Stimulated activated CD4-positive, alpha-beta T cell treated with anti-CD3 and anti-CD28 coated beads, Interleukin-1b, Interleukin-23, amount 100 ng/mL, for 1 hour (primary cell): ENCODE results near the gene IL13RA1.
"Not testable (repeated sequence)": the region's sequence is repeated elsewhere in the genome, so short reads cannot be mapped to it uniquely, and the experiment has no call there.

Experiments
- DNase-seq, 2 donors: peaks; one replicate each; pipeline ENCODE4 v3.0.0-alpha.2; 2020; ENCODE audit warnings: low read depth in 2 of 2

Gene IL13RA1

DNA sequence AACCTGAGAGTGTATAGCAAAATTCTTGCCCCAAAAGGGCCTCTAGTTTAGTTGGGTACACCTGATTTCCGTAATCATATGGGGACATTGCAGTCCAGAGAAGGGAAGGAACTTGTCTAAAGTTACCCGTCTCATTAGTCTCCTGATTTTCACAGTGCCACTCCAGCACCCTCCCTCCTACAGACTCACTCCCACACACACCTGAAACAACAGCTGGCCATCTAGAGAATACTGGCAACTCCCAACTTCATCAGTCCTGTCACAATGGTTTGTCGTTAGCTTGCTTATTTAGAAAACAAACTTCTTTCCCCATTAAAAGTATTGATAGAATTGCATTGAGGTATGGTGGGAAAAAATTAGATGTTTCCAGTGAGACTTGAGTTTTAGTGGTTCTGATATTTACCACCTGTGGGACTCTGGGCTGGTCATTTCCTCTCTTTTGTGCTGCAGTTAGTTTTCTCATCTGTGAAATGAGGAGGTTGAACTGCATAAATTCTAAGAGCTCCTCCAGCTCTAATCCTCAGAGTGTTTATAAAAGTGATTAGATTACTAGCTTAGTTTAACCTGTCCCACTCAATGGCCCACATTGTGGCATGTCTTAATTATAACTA, 1.7 kb downstream of the IL13RA1 start:
- DNase-seq: no peak

DNA sequence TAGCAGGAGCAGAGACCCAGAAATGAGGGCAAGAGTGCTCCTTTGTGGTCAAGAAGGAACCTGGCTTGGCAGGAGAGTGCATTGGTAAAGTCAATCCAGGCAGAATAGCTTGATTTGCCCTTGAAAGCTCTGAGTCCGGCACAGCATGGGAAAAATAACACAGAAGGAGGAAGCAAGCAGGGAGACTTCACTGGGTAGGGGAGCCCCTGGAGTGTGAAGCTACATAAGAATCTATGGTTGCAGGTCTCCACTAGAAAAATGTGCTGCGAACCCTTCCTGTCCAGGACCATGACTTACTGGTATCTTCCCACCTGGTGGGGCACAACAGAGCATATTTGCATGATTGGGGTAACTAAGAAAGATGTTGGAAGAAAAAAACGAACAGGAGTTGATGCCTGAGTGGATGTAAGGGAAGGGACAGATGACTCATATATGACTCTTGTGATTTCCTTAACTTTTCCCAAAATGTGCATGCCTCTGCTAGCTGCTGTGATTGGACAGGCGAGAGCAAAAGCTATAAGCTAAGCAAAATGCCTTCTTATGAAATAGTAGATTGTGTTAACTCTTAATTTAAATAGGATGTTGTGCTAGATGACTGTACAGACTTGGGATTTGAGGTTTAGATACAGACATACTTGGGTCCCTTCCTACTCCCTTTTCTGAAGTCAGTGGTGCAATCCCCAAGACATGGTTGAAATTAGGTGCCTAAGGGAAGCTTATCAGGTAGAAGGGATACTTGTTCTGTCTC, 3.3 kb downstream of the IL13RA1 start:
- DNase-seq: no peak

DNA sequence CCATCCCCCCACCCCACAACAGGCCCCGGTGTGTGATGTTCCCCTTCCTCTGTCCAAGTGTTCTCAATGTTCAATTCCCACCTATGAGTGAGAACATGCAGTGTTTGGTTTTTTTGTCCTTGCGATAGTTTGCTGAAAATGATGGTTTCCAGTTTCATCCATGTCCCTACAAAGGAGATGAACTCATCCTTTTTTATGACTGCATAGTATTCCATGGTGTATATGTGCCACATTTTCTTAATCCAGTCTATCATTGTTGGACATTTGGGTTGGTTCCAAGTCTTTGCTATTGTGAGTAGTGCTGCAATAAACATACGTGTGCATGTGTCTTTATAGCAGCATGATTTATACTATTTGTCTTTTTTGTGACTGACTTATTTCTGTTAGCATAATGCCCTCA, 5.1 kb downstream of the IL13RA1 start:
- not testable (repeated sequence) for DNase-seq

- no peak for DNase-seq
These were observed 7.5 kb downstream of the IL13RA1 start for GRCh38 chrX:118734909-118735308.

DNA sequence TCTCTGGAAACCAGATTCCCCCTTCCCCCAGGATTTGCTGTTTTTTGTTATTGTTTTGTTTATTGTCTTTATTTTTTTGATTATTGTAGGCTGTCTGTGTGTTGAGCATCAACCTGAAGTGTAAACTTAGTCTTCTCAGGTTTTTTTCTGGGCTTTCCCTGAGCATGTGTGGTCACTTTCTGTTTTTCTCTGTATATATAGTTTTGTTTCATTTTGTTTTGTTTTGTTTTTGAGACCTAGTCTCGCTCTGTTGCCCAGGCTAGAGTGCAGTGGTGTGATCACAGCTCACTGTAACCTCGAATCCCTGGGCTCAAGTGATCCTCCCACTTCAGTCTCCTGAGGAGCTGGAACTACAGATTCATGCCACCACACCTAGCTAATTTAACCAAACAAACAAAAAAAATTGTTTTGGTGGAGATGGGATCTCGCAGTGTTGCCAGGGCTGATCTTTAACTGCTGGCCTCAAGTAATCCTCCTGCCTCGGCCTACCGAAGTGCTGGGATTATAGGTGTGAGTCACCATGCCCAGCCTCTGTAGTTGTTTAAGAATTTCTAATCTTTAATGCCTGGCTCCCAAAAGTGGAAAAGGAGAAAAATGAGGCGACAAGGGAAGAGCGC, 9.1 kb downstream of the IL13RA1 start:
- DNase-seq: no peak

- DNase-seq: no peak
These were observed 12.2 kb downstream of the IL13RA1 start for GRCh38 chrX:118739577-118739976.

GRCh38 chrX:118740276-118740889, 13.0 kb downstream of the IL13RA1 start:
- no peak for DNase-seq

DNA sequence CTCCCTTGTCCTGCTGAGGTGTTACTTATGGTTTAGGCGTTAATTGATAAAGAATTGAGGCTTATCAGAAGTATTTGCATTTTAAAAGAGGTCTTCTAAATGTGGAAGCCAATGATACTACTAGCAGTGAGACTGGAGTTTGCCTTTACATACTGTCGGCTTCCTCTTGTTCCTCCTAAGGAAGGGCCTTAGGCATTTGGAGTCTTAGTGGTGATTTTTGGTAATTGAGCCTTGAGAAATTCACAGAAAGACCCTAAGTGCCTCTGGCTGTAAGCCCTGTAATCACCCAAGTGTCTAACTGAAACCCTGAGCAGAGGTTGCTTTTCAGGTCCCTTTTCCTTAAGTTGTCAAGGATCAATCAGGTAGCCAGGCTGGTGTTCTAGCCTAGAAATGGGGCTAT, 14.8 kb downstream of the IL13RA1 start:
- DNase-seq: no peak

DNA sequence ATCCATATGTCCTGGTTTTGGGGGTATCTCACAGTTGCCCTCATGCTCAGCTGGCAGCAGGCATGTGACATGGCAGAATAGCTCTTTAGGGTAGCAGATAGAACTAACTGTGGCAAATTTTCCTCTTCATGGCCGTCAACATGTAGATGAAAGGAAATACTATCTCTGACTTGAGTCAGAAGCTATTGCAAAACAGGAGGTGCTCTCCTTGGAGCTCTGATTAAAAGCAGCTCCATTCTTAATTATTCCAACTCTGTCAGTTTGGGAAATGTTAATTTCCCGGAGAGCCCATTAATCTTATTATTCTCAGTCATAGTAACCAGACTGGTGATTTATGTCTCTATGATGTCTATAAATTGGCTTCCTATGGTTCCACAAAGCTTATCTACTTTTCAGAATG, 18.2 kb downstream of the IL13RA1 start:
- DNase-seq: no peak

DNA sequence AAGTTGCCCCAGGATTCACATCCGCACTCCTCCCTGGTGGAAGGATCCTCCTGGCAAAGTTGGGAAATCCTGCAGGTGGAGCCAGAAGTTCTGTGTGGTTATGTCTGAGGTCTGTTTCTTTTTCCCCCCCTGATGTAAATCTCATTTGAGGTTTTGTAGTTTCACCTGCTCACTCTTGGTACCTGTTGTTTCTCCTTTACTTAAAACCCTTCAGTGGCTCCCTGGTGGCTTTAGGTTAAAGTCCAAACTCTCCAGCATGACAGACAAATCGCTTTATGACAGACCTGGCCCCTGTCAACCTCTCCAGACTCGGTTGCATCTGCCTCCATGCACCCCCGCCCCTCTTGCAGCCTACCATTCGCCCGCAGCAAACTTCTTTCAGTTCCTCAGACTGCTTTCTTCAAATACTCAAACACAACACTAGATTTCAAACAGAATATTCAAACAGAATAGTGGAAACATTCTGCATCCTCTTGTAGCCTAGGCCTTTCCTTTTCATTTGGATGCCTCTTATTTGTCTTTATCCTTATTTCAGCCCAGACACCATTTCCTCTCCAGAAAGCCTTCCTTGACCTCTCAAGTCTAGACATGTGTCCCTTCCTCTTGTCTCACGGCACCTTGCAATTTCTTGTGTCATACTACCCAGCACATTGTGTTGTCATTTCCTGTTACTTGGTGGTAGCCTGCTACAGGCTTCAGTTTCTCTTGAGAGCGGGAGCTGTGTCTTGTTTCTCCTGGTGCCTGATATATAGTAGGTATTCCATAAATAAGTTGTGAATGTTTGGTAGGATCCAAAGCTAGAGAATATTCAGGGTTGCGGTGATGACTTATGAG, 24.8 kb downstream of the IL13RA1 start:
- no peak for DNase-seq

- DNase-seq: no peak
These were observed 28.2 kb downstream of the IL13RA1 start for GRCh38 chrX:118755633-118756032.

GRCh38 chrX:118756101-118756500, 28.7 kb downstream of the IL13RA1 start:
- DNase-seq: no peak

DNA sequence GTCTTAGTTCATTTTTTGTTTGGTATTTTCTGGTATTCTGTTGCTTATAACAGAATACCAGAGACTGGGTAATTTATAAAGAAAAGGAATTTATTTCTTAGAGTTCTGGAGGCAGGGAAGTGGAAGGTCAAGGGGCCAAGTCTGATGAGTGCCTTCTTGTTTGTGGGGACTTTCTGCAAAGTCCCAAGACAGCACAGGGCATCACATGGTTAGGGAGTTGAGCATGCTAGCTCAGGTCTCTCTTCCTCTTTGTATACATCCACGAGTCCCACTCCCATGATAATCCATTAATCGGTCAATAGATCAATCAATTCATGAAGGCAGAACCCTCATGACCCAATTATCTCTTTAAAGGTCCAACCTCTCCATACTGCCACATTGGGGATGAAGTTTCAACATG, 31.1 kb downstream of the IL13RA1 start:
- DNase-seq: no peak

- no peak for DNase-seq
These were observed 32.6 kb downstream of the IL13RA1 start for GRCh38 chrX:118760025-118760424.

- no peak for DNase-seq
These were observed 34.7 kb downstream of the IL13RA1 start for GRCh38 chrX:118761939-118762707.

GRCh38 chrX:118763489-118763888, 36.1 kb downstream of the IL13RA1 start:
- DNase-seq: no peak

DNA sequence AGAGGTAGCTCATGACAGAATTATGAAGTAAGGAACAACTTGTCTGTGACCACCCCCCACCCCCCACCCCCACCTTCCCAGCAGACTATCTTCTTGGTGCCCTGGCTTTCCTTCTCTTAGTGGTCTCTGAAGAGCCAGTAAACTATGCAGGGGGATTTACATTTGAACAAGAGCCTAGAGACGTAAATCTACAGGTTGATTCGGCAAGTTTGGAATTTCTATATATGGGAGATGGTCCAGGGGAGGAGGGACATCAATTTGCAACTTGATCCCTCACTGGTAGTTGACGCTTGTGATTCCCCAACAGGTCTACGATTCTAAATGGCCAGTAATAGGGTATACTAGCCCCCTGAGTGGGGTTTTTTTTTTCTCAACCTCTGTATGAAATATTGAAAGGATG, 36.7 kb downstream of the IL13RA1 start:
- DNase-seq: no peak

GRCh38 chrX:118770133-118770760, 42.8 kb downstream of the IL13RA1 start:
- DNase-seq: no peak

DNA sequence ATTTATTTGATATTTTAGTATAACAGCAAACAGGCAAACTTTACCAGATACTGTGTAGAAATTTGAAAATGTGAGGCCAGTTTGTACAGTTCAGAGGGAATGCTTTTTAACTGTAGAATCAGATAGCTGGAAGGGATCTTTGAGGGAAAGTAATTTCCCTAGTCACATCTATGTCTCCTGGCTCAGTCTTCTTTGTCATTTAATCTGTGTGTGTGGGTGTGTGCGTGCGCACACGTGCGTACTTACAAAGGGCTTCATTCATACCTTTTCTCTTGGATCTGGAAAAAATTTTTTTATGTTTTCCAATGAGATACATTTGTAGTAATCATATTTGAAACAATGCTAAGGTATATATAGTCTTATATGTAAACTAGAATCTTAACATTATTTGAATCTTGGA, 44.6 kb downstream of the IL13RA1 start:
- DNase-seq: no peak

- no peak for DNase-seq
These were observed 46.4 kb downstream of the IL13RA1 start for GRCh38 chrX:118773782-118774181.

DNA sequence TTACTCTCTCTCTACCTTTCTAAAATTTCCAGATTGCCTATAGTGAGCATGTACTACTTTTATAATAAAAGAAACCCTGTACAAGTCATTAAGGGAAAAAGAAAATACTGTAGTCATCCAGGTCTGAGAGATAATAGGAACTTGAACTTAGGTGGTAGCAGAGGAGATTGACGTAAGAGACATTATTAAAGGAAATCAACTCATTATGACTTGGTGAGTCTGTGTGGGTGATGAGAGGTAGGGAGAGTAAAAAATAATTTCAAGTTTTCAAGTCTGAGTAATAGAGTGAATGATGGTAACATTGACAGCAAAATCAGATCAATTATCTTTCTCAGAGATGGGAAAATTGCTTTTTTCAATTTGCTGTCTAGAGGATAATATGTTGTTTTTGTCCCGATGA, 52.2 kb downstream of the IL13RA1 start:
- DNase-seq: no peak
